KMS-11 (cell line): ENCODE data around the gene SVOPL.

Experiments used
- H2AFZ ChIP-seq: fragments of 200-600 bp; sonication (generic); 2 replicates; pipeline ENCODE4 v1.6.1; 2016; ENCODE audit warnings: antibody characterized with exemption, mixed run types, low read depth
- H3K27ac ChIP-seq: fragments of 200-600 bp; sonication (generic); 2 replicates; pipeline ENCODE4 v1.6.1; 2016; ENCODE audit warnings: mild to moderate bottlenecking, mixed run types
- H3K27me3 ChIP-seq: fragments of 200-600 bp; sonication (generic); 2 replicates; pipeline ENCODE4 v1.6.1; 2017; ENCODE audit warnings: mild to moderate bottlenecking, low read depth, mixed run types, moderate library complexity; ENCODE audit not compliant: insufficient read depth
- H3K36me3 ChIP-seq: fragments of 200-600 bp; sonication (generic); 2 replicates; pipeline ENCODE4 v1.6.1; 2017; ENCODE audit warnings: mild to moderate bottlenecking, mixed run types; ENCODE audit not compliant: insufficient read depth
- H3K4me1 ChIP-seq: fragments of 200-600 bp; sonication (generic); 2 replicates; pipeline ENCODE4 v1.6.1; 2016; ENCODE audit warnings: mild to moderate bottlenecking, low read depth, mixed run types; ENCODE audit not compliant: poor library complexity, severe bottlenecking
- H3K4me2 ChIP-seq: fragments of 200-600 bp; sonication (generic); 2 replicates; pipeline ENCODE4 v1.7.0; 2016; ENCODE audit warnings: mild to moderate bottlenecking, mixed run types
- H3K4me3 ChIP-seq: fragments of 200-600 bp; sonication (generic); IDR thresholded peaks from 2 replicates; pipeline ENCODE4 v1.6.1; 2017; ENCODE audit warnings: low read depth, low read length, mixed read lengths; ENCODE audit not compliant: insufficient read depth
- H3K79me2 ChIP-seq: fragments of 200-600 bp; sonication (generic); 2 replicates; pipeline ENCODE4 v1.6.1; 2016; ENCODE audit warnings: low read depth, mixed run types; ENCODE audit not compliant: insufficient read depth
- H3K9ac ChIP-seq: fragments of 200-600 bp; sonication (generic); 2 replicates; pipeline ENCODE4 v1.6.1; 2016; ENCODE audit warnings: mild to moderate bottlenecking, mixed run types
- H4K20me1 ChIP-seq: fragments of 200-600 bp; sonication (generic); 2 replicates; pipeline ENCODE4 v1.6.1; 2016; ENCODE audit warnings: mild to moderate bottlenecking, mixed run types; ENCODE audit not compliant: insufficient read depth
- TF ChIP-seq, protein P1 (sequence below): fragments of 200-600 bp; sonication (generic); conservative IDR thresholded peaks from 2 replicates; pipeline ENCODE4 v1.6.1; 2017; ENCODE audit warnings: low read depth, mild to moderate bottlenecking, antibody characterized with exemption, low read length, moderate library complexity, mixed read lengths

The SVOPL gene

DNA sequence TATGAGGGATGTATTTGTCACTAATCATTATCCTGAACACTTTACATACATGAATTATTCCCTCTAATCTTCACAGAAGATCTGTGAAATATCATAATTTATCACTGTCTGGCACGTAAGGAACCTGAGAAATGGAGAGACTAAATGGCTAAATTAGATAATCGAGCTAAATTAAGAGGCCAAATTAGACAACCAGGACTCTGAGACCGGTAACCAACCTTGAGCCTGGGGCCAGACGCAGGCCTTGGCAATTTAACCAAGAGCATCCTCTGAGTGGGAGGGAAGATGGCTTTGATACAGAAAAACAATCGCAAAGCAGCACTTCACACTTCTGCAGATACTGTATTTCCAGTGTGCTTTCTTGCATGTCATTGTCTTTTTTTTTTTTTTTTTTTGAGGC, 21.4 kb downstream of the SVOPL start:
- Histone ChIP-seq H3K4me3 (no peak overlapping the region), H3K4me1 (no peaks in the 10 kb centered on the region), H3K9ac (no peak overlapping the region), H3K27me3 (no peaks in the 10 kb centered on the region), H4K20me1 (no peaks in the 10 kb centered on the region), H3K27ac (no peak overlapping the region), H3K36me3 (no peaks in the 10 kb centered on the region), H2AFZ (no peak overlapping the region), H3K4me2 (no peak overlapping the region), H3K79me2 (no peaks in the 10 kb centered on the region)
- TF ChIP-seq, protein P1, sequence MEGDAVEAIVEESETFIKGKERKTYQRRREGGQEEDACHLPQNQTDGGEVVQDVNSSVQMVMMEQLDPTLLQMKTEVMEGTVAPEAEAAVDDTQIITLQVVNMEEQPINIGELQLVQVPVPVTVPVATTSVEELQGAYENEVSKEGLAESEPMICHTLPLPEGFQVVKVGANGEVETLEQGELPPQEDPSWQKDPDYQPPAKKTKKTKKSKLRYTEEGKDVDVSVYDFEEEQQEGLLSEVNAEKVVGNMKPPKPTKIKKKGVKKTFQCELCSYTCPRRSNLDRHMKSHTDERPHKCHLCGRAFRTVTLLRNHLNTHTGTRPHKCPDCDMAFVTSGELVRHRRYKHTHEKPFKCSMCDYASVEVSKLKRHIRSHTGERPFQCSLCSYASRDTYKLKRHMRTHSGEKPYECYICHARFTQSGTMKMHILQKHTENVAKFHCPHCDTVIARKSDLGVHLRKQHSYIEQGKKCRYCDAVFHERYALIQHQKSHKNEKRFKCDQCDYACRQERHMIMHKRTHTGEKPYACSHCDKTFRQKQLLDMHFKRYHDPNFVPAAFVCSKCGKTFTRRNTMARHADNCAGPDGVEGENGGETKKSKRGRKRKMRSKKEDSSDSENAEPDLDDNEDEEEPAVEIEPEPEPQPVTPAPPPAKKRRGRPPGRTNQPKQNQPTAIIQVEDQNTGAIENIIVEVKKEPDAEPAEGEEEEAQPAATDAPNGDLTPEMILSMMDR: no peak

DNA sequence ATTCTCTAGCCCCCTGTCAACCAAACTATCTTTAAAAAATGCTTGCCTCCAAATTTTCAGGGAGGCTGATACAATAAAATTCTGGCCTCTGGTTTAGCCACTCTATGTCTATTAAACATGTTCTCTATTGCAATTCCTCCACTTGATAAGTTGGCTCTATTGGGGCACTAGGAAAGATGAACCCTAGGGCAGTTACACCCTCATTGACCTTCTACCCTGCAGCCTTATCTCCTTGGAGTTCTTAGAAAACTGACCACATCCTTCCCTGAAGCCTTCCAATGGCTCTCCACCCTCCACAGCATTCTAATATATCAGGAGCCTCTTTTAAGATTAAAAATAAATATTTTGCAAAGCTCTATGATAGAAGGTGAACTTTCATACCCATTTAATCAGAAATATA, 30.6 kb downstream of the SVOPL start:
- H4K20me1 ChIP-seq: no peaks in the 10 kb centered on the region
- H3K9ac ChIP-seq: no peak overlapping the region
- H3K4me2 ChIP-seq: no peak overlapping the region
- H2AFZ ChIP-seq: no peak overlapping the region
- H3K79me2 ChIP-seq: no peaks in the 10 kb centered on the region
- no peaks in the 10 kb centered on the region for H3K36me3 ChIP-seq
- no peaks in the 10 kb centered on the region for H3K4me1 ChIP-seq
- TF ChIP-seq, protein P1: no peak
- no peaks in the 10 kb centered on the region for H3K27me3 ChIP-seq
- H3K27ac ChIP-seq: no peak overlapping the region
- H3K4me3 ChIP-seq: no peak overlapping the region

DNA sequence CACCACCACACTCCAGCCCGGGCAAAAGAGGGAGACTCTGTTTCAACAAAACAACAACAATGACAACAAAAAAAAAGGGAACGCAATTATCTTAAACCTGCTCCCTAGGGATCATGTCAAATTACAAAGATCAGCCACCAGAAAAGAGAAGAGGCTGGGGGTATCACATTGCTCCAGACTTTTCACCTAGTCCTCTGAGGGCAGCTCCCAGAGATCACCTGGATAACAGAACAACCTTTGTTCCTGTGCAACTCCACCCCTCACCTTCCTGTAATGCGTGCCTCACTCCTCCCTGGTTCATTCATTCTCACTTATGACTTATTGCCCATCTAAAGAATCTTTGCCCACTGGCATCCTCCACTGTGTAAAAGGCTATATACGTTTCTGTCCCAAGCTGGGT, 31.8 kb downstream of the SVOPL start:
- Histone ChIP-seq H3K27me3 (no peaks in the 10 kb centered on the region), H3K27ac (no peak overlapping the region), H3K4me3 (no peak overlapping the region), H3K9ac (no peak overlapping the region), H2AFZ (no peak overlapping the region), H4K20me1 (no peaks in the 10 kb centered on the region), H3K4me2 (no peak overlapping the region), H3K79me2 (no peaks in the 10 kb centered on the region), H3K4me1 (no peaks in the 10 kb centered on the region), H3K36me3 (no peaks in the 10 kb centered on the region)
- TF ChIP-seq, protein P1: no peak

DNA sequence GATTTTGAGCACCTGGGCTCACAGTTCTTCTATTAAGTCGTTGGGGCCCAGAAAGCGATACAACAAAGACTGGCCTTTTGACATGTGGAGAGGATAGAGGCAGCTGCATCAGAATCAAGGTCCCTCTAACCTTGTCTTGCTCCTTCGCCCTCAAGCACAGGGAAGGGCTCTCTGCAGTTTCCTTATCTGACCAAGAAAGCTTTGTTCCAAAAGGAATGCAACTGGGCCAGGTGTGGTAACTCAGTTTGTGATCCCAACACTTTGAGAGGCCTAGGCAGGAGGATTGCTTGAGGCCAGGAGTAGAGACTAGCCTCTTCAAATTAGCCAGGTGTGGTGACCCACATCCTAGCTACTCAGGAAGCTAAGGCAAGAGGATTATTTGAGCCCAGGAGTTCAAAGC, 32.2 kb downstream of the SVOPL start:
- Histone ChIP-seq H3K27me3 (no peaks in the 10 kb centered on the region), H3K4me3 (no peak overlapping the region), H3K4me1 (no peaks in the 10 kb centered on the region), H3K9ac (no peak overlapping the region), H3K36me3 (no peaks in the 10 kb centered on the region), H4K20me1 (no peaks in the 10 kb centered on the region), H2AFZ (no peak overlapping the region), H3K27ac (no peak overlapping the region), H3K79me2 (no peaks in the 10 kb centered on the region), H3K4me2 (no peak overlapping the region)
- TF ChIP-seq, protein P1: no peak

DNA sequence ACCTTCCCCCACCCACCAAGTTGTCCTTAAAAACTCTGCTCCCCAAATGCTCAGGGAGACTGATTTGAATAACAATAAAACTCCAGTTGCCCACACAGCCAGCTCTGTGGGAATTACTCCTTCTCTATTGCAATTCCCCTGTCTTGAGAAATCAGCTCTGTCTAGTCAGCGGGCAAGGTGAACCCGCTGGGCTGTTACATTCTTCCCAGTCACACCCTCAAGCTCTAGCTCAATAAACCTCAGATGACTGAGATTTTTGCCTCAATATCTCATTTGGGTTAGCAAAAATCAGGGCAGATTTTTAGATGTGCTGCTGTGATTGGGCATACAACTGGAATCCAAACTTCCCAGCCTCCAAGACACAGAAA, 32.9 kb downstream of the SVOPL start:
- Histone ChIP-seq H2AFZ (no peak overlapping the region), H3K4me1 (no peaks in the 10 kb centered on the region), H3K4me2 (no peak overlapping the region), H3K9ac (no peak overlapping the region), H3K4me3 (no peak overlapping the region), H3K27me3 (no peaks in the 10 kb centered on the region), H3K27ac (no peak overlapping the region), H4K20me1 (no peaks in the 10 kb centered on the region), H3K36me3 (no peaks in the 10 kb centered on the region), H3K79me2 (no peaks in the 10 kb centered on the region)
- TF ChIP-seq, protein P1: no peak
